ENCODE measurements around the gene THEM4.
A peak's percentile ranks its signal among the peaks of the same experiment; 100 is the strongest.
"Not testable (repeated sequence)": the region's sequence is repeated elsewhere in the genome, so short reads cannot be mapped to it uniquely, and the experiment has no call there.

Gene THEM4

GRCh38 chr1:151858030-151858746 is 51.1 kb downstream of the THEM4 start:
- no peak for DNase-seq

GRCh38 chr1:151855933-151856332 is 53.4 kb downstream of the THEM4 start:
- no peak for DNase-seq

DNA sequence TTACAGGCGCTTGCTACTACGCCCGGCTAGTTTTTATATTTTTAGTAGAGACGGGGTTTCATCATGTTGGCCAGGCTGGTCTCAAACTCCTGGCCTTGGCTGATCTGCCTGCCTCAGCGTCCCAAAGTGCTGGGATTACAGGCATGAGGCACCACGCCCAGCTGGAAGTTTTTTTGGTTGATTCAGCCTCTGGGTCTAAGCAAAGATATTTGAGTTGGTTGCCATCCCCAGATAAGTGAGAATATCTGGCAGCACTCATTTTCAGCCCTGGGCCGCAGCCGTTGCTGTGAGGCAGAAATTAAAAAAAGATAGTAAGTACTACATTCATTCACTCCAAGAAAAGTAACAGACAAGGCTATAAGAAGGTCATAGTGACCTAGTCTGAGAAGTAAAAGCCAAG is 53.8 kb downstream of the THEM4 start:
- not testable (repeated sequence) for DNase-seq

- DNase-seq = no peak
Measured at GRCh38 chr1:151854658-151855057, 54.7 kb downstream of the THEM4 start.

- peak; percentile 27 for DNase-seq
Measured at GRCh38 chr1:151853411-151853943, 55.8 kb downstream of the THEM4 start, which contains the start of gene THEM5. Gene THEM5 (minus strand): TSS chr1:151853712. CDS start chr1:151853565, 147 bp downstream.

DNA sequence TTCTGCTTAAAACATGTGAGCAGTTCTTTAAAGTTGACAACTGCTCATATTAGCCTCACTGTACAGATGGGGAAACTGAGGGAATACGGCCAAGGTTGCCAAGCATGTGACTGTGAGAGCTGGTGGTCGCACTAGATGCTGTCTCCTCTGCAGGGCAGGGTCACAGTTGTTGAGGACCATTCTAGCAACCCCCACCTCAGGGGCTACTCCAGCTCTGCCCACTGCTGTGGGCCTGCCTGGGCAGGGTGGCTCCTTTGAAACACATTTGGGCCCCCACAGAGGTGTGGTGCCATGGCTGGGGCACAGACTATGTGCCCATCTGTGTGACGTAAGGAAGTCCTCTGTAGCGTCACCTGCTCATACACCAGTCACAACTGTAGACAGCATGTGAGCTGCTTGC is 56.6 kb downstream of the THEM4 start:
- DNase-seq = no peak

GRCh38 chr1:151851886-151852285 is 57.4 kb downstream of the THEM4 start:
- no peak for DNase-seq

DNA sequence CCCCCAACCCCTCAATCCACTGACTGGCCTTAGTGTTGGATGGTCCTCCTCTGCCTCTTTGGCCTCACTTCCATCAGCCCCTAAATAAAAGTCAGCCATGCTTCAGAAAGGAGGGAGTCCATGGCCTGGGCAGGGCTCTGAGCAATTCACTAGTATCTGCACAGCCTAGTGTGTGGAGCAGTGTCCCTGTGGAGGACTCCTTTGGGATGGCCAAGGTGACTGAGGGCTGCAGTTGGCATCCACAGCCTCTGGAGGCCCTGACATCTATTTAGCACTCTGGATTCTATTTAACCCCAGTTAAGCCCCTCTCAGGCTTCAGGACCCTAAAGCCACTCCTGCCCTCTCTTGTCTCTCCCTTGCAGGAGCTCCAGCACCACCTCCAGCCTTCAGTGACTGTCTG is 59.4 kb downstream of the THEM4 start:
- DNase-seq = no peak

- DNase-seq = no peak
Measured at GRCh38 chr1:151849126-151849525, 60.2 kb downstream of the THEM4 start.

DNA sequence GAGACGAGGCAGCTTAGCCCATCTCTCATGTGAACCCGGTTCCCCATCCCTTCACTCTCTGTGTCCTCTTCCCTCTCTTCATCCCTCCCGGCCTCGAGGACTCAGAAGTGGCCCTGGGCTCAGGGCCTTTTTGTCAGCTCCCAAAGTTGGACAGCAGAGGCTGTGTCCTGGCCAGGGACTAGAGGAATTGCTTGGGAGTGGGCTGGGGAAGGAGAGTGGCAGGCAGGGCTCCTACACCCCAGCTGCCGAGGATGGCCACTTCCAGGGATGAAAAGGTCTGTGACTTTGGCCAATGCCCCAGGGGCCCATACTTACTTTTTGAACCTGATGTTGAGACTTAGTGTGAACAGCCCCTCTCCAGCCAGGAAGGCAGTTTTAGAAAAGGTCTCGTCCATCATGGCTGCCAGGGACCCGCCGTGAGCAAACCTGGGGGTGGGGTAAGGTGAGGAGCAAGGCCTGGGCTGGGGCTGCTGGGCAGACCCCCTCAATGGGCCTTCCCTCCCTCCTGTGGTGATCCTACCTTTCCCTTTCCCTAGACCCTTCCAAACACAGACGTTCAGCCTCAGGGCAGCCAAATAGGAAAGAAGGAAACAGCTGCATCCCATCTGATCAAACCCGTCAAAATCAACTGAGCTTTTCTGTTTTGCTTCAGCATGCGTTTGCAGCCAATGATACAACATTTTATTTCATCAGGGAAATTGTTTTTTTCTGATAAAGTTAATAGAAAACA is 61.3 kb downstream of the THEM4 start:
- no peak for DNase-seq

DNA sequence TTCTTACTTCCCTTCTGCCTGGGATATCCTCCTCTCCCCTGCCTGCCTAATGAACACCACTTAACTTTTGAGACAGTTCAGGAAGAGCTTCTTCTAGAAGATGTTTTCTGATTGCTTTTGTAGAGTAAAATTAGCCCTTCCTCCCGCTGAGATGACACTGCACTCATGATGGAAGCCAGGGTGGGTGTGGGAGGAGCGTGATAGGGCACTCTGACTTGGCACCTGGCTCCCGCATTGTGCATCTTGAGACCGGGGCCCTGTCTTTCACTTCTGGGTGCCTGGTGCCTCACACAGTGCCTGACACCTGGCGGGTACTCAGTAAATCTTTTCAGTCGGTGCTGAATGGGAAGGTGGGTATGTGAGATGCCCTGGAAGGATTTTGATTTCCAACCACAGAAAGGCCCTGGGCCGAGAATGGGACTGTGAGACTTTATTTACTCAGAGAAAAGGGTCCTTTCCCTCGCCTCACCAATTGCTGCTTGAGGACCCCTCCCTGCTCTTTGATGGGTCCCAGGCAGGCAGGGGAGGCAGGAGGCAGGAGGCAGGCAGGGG is 62.5 kb downstream of the THEM4 start:
- DNase-seq = no peak

DNA sequence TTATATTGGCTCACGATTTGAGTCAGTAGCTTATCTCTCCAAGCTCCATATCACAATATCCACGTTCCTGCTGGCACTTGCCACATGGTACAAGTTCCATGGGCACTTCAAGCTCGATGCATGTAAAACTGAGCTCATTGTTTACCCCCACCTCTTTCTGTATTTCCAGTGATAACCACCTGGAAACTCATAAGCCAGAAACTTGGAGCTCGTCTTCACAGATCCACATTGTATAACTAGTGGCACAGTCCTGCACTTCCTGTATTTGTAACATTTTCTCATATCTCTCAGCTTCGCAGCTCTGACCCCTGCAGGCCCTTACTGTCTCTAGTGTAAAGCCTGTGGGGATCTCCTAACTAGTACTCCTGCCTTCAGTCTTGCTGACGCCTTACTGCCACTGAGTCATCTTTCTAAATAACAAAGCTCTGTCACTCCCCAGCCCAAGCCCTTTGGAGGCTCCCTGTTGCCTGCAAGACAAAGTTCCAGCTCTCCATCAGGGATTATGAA is 63.2 kb downstream of the THEM4 start:
- no peak for DNase-seq

- no peak for DNase-seq
Measured at GRCh38 chr1:151843398-151843797, 65.9 kb downstream of the THEM4 start.

GRCh38 chr1:151841141-151841540 is 68.2 kb downstream of the THEM4 start:
- no peak for DNase-seq

GRCh38 chr1:151840421-151840820 is 68.9 kb downstream of the THEM4 start:
- no peak for DNase-seq

DNA sequence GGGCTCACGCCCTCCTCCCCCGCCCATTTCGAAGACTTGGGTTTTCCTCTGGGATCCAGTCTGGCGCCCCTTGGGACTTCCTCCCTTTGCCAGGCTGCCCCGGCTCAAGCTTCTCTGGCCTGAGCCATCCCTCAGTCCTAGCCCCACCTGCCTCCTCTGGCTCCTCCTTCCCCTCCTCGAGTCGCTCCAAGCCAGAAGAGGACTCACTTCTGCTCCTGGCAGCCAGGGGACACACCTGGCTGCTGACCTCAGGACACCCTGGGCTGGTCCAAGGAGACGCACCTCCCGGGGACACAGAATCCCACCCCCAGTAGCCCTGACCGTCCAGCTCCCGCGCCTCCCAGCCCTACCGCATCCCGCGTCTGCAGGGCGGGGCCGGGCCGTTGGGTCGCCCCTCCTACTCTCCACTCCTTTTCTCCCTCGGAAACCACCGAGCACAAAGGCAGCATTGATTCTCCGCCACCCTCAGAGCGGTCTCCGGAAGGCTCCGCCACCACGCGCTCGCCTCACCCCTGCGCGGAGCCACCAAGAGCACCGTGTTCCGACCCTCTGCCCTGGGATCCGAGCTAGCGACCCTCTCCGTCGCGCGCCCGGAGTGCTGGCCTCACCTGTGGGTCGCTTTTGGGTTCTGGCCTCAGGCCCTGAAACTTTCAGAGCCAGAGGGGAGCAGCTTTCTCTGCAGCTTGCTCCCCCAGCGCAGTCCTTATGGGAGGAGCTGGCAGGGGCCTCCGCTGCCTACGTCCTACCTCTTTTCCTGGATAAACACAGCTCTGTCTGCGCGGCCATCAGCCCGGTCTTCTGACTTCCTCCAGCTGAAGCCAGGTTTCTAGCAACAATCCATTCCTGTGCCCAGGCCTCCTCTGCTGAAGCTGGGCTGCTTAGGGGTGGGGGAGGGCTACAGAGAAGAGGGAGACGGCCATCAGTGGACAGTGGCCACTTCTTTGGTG is 69.6 kb downstream of the THEM4 start, which contains the start of gene C2CD4D:
C2CD4D (minus strand) TSS at position 364 of the 947 bp plus-strand sequence. CDS start 831 bp downstream, outside the sequence.
- peak; percentile 37 for DNase-seq

DNA sequence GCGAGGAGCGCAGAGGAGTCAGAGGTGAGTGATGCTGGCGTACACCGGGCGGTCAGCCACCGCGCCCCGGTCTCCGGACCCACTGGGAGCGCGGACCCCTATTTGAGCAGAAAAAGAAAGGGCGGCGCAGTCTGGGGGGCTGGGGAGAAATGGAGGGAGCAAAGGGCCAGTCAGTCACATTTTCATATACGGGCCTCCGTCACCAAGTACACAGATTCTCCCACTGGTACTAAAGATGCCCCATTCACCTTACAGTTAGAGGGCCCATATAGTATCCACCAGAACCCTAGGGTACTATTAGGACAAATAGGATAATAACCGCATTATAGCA is 70.3 kb downstream of the THEM4 start:
- DNase-seq = no peak

DNA sequence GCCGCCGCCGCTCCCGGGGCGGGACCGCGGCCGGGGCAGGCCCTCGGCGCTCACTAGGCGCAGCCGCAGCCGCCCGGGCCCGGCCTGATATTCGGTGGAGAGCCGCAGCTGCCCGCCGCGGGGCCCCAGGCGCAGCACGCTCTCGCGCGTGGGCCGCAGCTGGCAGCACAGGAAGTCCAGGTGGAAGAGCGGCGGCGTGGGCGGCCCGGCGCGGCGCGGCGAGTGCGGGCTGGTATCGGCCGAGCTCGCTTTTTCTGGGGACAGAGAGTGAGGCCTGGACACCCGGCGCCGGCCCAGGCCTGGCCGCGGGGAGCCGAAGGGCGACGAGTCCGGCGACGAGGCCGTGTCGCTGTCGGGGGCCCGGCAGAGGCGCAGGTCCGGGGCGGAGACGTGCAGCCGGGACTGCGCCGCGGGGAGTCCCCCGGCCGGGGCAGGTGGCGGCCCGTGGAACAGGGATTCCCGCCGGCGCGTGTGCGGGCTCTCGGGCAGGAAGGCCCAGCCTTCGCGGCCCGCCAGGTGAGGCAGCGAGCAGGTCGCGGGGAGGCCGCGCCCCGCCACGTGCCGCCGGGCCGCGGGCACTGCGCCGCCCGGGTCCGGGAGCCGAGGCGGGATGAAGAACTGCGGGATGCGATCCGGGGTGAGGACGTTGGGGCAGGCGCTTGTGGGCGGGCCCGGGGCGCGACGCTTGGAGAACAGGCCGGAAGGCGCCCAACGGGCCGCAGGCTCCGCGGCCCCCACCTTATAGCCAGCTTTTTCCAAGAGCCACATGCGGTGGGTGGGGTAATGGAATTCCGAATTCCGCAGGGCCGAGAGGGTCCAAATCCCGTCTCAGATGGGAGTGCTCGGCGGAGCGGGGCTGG is 70.9 kb downstream of the THEM4 start:
- no peak for DNase-seq

GRCh38 chr1:151837884-151838221 is 71.5 kb downstream of the THEM4 start:
- no peak for DNase-seq

DNA sequence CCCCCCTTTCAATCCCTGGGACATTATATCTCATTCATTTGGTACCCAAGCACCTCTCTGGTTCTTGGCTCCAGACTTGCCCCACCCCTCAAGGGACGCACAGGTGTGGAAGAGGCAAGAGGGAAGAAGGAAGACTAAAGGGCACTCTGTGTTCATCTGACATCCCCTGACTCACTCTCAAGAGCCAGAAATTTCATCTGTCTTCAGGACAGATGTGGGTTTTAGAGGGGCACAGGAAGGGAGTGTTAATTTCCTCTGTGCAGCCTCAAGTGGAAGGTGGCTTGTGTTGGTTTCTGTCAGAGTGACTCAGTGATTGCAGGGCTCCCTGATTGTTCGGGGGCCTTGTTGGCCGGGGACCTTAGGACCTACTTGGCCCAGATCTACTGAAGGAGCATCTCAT is 72.1 kb downstream of the THEM4 start:
- DNase-seq = no peak

DNA sequence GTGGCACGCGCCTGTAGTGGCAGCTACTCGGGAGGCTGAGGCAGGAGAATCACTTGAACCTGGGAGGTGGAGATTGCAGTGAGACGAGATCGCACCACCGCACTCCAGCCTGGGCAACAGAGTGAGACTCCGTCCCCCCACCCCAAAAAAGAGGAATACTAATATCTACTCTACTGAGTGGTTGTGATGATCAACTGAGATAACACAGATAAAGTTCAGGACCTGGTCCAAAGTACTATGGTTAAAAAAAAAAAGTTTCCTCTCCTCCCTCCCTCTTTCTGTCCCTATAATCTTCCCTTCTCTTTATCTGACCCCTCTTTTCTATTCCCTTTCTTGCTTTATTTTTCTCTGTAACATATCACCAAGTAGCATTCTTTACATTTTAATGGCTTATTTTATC is 73.7 kb downstream of the THEM4 start:
- DNase-seq = no peak

- no peak for DNase-seq
Measured at GRCh38 chr1:151834239-151834638, 75.1 kb downstream of the THEM4 start.

Measured in NCI-H2171 treated with DMSO at 0.1 percent for 48 hours (cell line).